HK-2 (cell line): Measurements from ENCODE around the gene LSM12.
"Not testable (repeated sequence)": the region's sequence is repeated elsewhere in the genome, so short reads cannot be mapped to it uniquely, and the experiment has no call there.

Experiments used
- DNase-seq: peaks from one replicate; pipeline ENCODE4 v3.0.0-alpha.2; 2018; ENCODE audit not compliant: unreplicated experiment

Gene LSM12

GRCh38 chr17:44076716-44077594 lies 10.5 kb upstream of the LSM12 start:
- DNase-seq, result no peak

GRCh38 chr17:44075598-44076293 lies 9.3 kb upstream of the LSM12 start:
- no peak for DNase-seq

- no peak for DNase-seq
These were observed 8.4 kb upstream of the LSM12 start for GRCh38 chr17:44074911-44075285.

- DNase-seq, result no peak
These were observed 7.9 kb upstream of the LSM12 start for GRCh38 chr17:44074231-44074910.

- no peak for DNase-seq
These were observed 5.3 kb upstream of the LSM12 start for GRCh38 chr17:44071772-44072171.

- no peak for DNase-seq
These were observed 4.7 kb upstream of the LSM12 start for GRCh38 chr17:44071198-44071520.

GRCh38 chr17:44070455-44071197 lies 4.2 kb upstream of the LSM12 start, which contains the start of gene G6PC3:
Gene G6PC3, plus strand, starts transcription at chr17:44070735. Its CDS starts 231 bp downstream, at chr17:44070966.
- DNase-seq, result peak; percentile 97

GRCh38 chr17:44069974-44070454 lies 3.5 kb upstream of the LSM12 start:
- DNase-seq, result peak; percentile 35

- no peak for DNase-seq
These were observed 1.1 kb upstream of the LSM12 start for GRCh38 chr17:44067545-44067940.

- DNase-seq, result no peak
These were observed 735 bp downstream of the LSM12 start for GRCh38 chr17:44065668-44066203.

GRCh38 chr17:44063704-44064639 lies 2.5 kb downstream of the LSM12 start:
- no peak for DNase-seq

GRCh38 chr17:44062871-44063270 lies 3.6 kb downstream of the LSM12 start:
- DNase-seq, result no peak

GRCh38 chr17:44061446-44061845 lies 5.0 kb downstream of the LSM12 start:
- DNase-seq, result no peak

- DNase-seq, result no peak
These were observed 7.2 kb downstream of the LSM12 start for GRCh38 chr17:44059101-44059892.

- no peak for DNase-seq
These were observed 13.2 kb downstream of the LSM12 start for GRCh38 chr17:44053125-44053872.

- no peak for DNase-seq
These were observed 17.0 kb downstream of the LSM12 start for GRCh38 chr17:44049294-44050060.

GRCh38 chr17:44046893-44047292 lies 19.6 kb downstream of the LSM12 start:
- DNase-seq, result not testable (repeated sequence)

- DNase-seq, result no peak
These were observed 21.0 kb downstream of the LSM12 start for GRCh38 chr17:44045486-44045885.
